ENCODE data around the gene FEZF1. TPM values are rescaled to one million over a fixed set of nuclear protein-coding genes. Genes with fewer than 3 reads are reported as not detected.

Gene FEZF1
- total RNA-seq, 2 donors from 2014 or later, result not detected

DNA sequence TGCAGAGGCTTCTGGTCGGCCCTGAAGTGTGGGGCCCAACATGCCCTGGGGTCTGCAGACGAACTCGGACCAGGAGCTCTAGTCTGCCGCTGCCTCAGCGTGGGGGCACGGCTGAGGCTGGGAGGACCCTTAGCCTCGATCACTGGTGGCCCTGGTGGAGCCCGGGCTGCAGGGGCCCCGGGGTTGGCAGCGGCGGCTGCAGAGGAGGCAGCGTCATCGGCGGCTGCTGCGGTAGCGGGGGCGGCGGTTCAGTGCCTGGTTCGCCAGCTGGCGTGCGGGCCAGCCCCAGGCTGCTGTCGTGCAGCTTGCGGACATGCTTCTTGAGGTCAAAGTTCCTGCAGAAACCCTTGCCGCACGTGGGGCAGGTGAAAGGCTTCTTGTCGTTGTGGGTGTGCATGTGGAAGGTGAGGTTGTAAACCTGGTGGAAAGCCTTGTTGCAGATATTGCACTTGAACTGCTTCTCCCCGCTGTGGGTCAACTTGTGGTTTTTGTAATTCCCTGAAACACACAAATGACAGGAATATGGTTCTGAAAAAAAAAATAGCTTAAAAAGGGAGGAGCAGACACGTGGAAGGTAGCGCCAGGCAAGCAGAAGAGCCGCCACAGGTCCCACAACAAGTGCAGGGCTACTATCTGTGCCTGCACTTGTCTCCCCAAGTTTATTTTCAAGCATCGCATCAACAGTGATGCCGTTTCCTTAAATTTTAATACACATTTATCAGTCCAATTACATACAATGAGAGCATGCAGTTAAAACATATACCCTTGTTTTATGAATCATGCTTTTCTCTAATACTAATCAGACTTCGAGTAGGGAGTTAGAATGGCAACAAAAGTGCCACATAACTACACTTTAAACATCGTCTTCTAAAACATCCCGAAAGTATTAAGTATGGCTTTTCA, 2.4 kb downstream of the FEZF1 start:
- H3K27me3 ChIP-seq, result peaks cover 57 to 74% of the 10 kb centered on the region in 2 donors
- H3K27ac ChIP-seq, result no peak overlapping the region
- no peaks in the 10 kb centered on the region for H3K9me3 ChIP-seq
- H3K4me1 ChIP-seq, result peaks cover 0 to 47% of the 10 kb centered on the region in 2 donors
- no peaks in the 10 kb centered on the region for H3K36me3 ChIP-seq
- no peak overlapping the region for H3K4me3 ChIP-seq
- TF ChIP-seq, protein P1, sequence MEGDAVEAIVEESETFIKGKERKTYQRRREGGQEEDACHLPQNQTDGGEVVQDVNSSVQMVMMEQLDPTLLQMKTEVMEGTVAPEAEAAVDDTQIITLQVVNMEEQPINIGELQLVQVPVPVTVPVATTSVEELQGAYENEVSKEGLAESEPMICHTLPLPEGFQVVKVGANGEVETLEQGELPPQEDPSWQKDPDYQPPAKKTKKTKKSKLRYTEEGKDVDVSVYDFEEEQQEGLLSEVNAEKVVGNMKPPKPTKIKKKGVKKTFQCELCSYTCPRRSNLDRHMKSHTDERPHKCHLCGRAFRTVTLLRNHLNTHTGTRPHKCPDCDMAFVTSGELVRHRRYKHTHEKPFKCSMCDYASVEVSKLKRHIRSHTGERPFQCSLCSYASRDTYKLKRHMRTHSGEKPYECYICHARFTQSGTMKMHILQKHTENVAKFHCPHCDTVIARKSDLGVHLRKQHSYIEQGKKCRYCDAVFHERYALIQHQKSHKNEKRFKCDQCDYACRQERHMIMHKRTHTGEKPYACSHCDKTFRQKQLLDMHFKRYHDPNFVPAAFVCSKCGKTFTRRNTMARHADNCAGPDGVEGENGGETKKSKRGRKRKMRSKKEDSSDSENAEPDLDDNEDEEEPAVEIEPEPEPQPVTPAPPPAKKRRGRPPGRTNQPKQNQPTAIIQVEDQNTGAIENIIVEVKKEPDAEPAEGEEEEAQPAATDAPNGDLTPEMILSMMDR (IDR thresholded peaks at IDR 0.05), result no peak
- no peak for DNase-seq (ENCODE audit: low spot score)

- Histone ChIP-seq H3K9me3 (no peaks in the 10 kb centered on the region), H3K36me3 (no peaks in the 10 kb centered on the region), H3K27ac (no peak overlapping the region), H3K4me3 (no peak overlapping the region), H3K4me1 (peaks cover 0 to 38% of the 10 kb centered on the region in 2 donors), H3K27me3 (peaks cover 53 to 66% of the 10 kb centered on the region in 2 donors)
- DNase-seq (ENCODE audit: low spot score), result no peak
- TF ChIP-seq, protein P1 (IDR thresholded peaks at IDR 0.05), result no peak
These were observed 3.4 kb downstream of the FEZF1 start for GRCh38 chr7:122300956-122301833.

DNA sequence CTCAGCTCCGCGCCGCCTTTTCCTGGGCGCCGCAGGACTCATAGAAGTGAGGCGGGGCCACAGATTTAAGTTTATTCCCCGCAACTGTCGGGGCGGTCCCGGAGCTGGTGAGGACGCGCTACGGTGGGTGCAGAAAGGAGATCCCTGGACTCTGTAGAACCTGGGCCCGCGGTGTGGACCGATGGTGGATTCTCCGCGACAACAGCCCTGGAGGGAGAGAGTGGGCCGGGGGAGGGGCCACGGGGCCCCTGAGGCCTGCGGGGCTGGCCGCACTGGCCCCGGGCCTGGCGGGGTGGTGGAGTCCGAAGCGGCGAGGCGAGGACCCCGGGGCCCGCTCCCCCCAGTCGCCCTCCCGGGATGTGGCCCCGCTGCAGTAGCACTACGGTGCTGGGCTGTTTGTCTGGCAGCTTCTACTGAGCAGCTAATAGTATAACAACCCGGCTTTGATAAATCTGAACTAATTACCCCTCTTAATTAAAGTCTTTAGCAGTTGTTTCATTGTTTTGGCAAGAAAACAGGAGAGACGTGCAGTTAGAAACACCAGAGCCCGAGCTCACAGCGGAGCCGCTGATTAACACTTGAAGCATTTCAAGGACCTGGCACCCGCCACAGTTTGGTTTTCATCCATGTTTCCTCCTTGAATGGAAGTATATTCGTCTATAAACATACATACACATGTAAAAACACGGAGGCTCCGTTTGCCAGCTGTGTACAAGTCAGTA, 4.2 kb downstream of the FEZF1 start:
- Histone ChIP-seq H3K9me3 (no peaks in the 10 kb centered on the region), H3K4me3 (peak overlapping the region in 1 of 2 donors; percentile 23), H3K4me1 (peaks cover 0 to 30% of the 10 kb centered on the region in 2 donors), H3K27ac (no peak overlapping the region), H3K27me3 (peaks cover 45 to 58% of the 10 kb centered on the region in 2 donors), H3K36me3 (no peaks in the 10 kb centered on the region)
- DNase-seq (ENCODE audit: low spot score), result no peak
- TF ChIP-seq, protein P1 (IDR thresholded peaks at IDR 0.05), result no peak

DNA sequence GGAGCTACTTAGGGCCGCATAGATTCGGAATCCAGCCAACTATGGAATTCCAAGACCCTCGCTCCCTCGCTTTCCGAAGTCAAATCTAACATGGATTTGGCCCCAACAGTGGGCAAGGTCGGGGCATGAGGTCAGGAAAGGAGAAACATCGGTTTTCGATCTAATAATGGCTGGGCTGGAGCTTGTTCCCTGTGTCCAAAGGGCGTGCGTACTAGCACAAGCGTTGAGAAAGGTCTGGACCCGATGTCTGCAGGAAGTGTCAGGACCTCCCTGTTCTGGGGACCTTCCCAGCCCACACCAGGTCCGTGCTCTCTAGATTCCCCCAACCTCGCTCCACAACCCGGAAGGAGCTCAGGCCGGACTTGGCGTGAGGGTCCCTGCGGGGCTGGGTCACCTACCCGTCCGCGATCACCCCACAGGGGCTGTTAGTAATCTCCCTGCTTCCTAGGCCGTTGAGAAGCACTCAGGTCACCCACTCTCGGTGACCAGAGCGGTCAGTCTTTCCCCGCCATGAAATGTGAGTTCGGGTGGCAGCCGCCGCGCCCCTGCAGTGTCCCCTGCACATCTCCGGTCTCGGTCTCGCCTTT, 4.8 kb downstream of the FEZF1 start:
- Histone ChIP-seq H3K4me3 (peak overlapping the region in 1 of 2 donors; percentile 23), H3K27me3 (peaks cover 38 to 52% of the 10 kb centered on the region in 2 donors)
- DNase-seq (ENCODE audit: low spot score), result no peak

More for the DNA sequence above, 4.8 kb downstream of the FEZF1 start:
- TF ChIP-seq, protein P1 (IDR thresholded peaks at IDR 0.05), result no peak
- Histone ChIP-seq H3K27ac (no peak overlapping the region), H3K4me1 (peaks cover 0 to 23% of the 10 kb centered on the region in 2 donors), H3K9me3 (no peaks in the 10 kb centered on the region), H3K36me3 (no peaks in the 10 kb centered on the region)

Data from right atrium auricular region (tissue), 2 donors.